Airway epithelial cell (primary cell): ENCODE measurements around the gene SSRP1. TPM values are rescaled to one million over a fixed set of nuclear protein-coding genes. Genes with fewer than 3 reads are reported as not detected.

Source experiments
- total RNA-seq: library from RNA; depleted of rRNA; stranded (reverse); fragments of >200 nt; gene quantifications from 2 replicates; pipeline ENCODE4 v1.2.3, GENCODE V29; 2015

The SSRP1 gene, protein sequence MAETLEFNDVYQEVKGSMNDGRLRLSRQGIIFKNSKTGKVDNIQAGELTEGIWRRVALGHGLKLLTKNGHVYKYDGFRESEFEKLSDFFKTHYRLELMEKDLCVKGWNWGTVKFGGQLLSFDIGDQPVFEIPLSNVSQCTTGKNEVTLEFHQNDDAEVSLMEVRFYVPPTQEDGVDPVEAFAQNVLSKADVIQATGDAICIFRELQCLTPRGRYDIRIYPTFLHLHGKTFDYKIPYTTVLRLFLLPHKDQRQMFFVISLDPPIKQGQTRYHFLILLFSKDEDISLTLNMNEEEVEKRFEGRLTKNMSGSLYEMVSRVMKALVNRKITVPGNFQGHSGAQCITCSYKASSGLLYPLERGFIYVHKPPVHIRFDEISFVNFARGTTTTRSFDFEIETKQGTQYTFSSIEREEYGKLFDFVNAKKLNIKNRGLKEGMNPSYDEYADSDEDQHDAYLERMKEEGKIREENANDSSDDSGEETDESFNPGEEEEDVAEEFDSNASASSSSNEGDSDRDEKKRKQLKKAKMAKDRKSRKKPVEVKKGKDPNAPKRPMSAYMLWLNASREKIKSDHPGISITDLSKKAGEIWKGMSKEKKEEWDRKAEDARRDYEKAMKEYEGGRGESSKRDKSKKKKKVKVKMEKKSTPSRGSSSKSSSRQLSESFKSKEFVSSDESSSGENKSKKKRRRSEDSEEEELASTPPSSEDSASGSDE
- 123 and 148 TPM in 2 replicates for total RNA-seq

GRCh38 chr11:57335343-57336110 is at the start of gene SSRP1:
Gene SSRP1, minus strand, starts transcription at chr11:57335892. Its CDS starts 771 bp downstream, at chr11:57335121.

DNA sequence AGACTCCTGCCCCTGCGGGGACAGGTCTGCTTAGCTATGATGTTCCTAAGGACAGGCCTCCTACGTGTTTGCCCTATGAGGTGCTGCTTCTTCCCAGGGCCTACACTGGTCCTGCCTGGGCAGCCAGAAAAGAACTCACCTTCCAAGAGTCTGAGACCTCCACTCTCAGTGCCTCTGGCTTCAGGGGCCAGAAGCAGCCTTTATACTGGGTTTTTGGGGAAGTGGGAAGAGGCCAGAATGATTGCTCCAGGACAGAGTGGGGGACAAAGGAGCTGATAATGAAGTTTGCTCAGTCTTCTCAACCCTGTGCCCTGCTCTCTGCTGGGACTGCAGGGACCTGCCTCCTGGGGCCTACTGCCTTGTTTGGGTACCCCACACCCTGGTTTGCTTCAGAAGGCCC is 45.3 kb upstream of the SSRP1 start, which contains the start of gene PRG3:
TSS of gene PRG3 (minus strand) at position 176 of the 400 bp plus-strand sequence. CDS start 442 bp downstream, outside the sequence.

DNA sequence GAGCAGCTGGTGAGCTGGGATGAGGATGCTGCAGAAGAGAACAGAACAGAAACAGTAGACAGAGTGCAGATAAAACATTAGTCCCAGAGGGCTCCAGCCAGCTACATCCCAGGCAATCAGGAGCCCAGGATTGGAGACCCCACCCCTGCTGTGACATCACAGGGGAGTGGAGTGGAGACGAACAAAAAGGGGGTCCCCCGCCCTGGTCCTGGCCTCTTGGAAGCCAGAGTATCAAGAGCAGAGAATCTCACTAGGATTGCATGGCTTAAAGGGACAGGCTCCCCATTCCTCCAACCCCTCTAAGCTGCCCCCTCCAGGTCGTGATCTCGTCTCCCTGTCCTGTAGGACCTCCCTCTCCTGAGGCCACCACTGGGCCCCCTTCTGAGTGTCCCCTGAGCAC is 2.5 kb upstream of the SSRP1 start, which contains the start of gene P2RX3:
TSS of gene P2RX3 (plus strand) at position 211 of the 400 bp plus-strand sequence. CDS start 199 bp downstream, outside the sequence.

GRCh38 chr11:57324886-57325734 is 10.6 kb downstream of the SSRP1 start, which contains the start of gene TNKS1BP1:
Gene TNKS1BP1, minus strand, starts transcription at chr11:57324952. Its CDS starts 3,067 bp downstream, at chr11:57321885.

Other genes with a start within 250 kb of the SSRP1 start
- not detected in 2 replicates for gene LRRC55, start 153.9 kb downstream of the SSRP1 start, total RNA-seq
- gene APLNR, start 98.6 kb downstream of the SSRP1 start, total RNA-seq, result not detected in 2 replicates
- gene TNKS1BP1, start 10.9 kb downstream of the SSRP1 start, total RNA-seq, result 213 and 231 TPM in 2 replicates
- gene P2RX3, start 2.5 kb upstream of the SSRP1 start, total RNA-seq, result not detected in 2 replicates
- gene PRG3, start 45.3 kb upstream of the SSRP1 start, total RNA-seq, result not detected in 2 replicates
- gene PRG2, start 54.8 kb upstream of the SSRP1 start, total RNA-seq, result not detected in 2 replicates
- 36.7 and 39.1 TPM in 2 replicates for gene SLC43A3, start 91.2 kb upstream of the SSRP1 start, total RNA-seq
- 0.14 TPM in 1 of 2 replicates, not detected in the other for gene RTN4RL2, start 124.6 kb upstream of the SSRP1 start, total RNA-seq
- gene SLC43A1, start 179.8 kb upstream of the SSRP1 start, total RNA-seq, result 0.79 and 2.1 TPM in 2 replicates
- 66.0 and 89.9 TPM in 2 replicates for gene TIMM10, start 194.9 kb upstream of the SSRP1 start, total RNA-seq
- gene SMTNL1, start 201.7 kb upstream of the SSRP1 start, total RNA-seq, result not detected in 2 replicates
- gene UBE2L6, start 231.8 kb upstream of the SSRP1 start, total RNA-seq, result 4.6 and 4.9 TPM in 2 replicates